Type B pancreatic cell (in vitro differentiated cells): ENCODE results near the gene KIF1A. TPM values are rescaled to one million over a fixed set of nuclear protein-coding genes. Genes with fewer than 3 reads are reported as not detected.
"Not testable (repeated sequence)": the region's sequence is repeated elsewhere in the genome, so short reads cannot be mapped to it uniquely, and the experiment has no call there.

Source experiments
- DNase-seq: peaks from one replicate; pipeline ENCODE4 v3.0.0; 2021; ENCODE audit warnings: mixed read lengths; ENCODE audit not compliant: unreplicated experiment; ENCODE audit errors: extremely low spot score
- H3K27ac Mint-ChIP-seq: 2 replicates; pipeline ENCODE4 v1.8.0; 2021; ENCODE audit warnings: mild to moderate bottlenecking, mixed read lengths
- H3K27me3 Mint-ChIP-seq: 2 replicates; pipeline ENCODE4 v1.8.0; 2021; ENCODE audit warnings: mixed read lengths
- H3K36me3 Mint-ChIP-seq: 2 replicates; pipeline ENCODE4 v1.8.0; 2021; ENCODE audit warnings: mixed read lengths
- H3K4me1 Mint-ChIP-seq: one replicate; pipeline ENCODE4 v1.8.0; 2021; ENCODE audit warnings: mixed read lengths; ENCODE audit not compliant: unreplicated experiment
- H3K4me3 Mint-ChIP-seq: 2 replicates; pipeline ENCODE4 v1.8.0; 2021; ENCODE audit warnings: mild to moderate bottlenecking, mixed read lengths
- H3K9me3 Mint-ChIP-seq: 2 replicates; pipeline ENCODE4 v1.8.0; 2021; ENCODE audit warnings: mixed read lengths
- CTCF ChIP-seq: fragments of 200-600 bp; sonication (generic); conservative IDR thresholded peaks from 2 replicates; pipeline ENCODE4 v1.5.0; 2021; ENCODE audit warnings: antibody characterized with exemption, mild to moderate bottlenecking
- total RNA-seq: library from RNA; stranded (reverse); gene quantifications from 2 replicates; pipeline ENCODE4 v1.2.1, GENCODE V29; 2021; ENCODE audit warnings: low replicate concordance

The KIF1A gene
- total RNA-seq, 1 donor from 2014 or later: 78.4 TPM

GRCh38 chr2:240678909-240679308, 141.1 kb downstream of the KIF1A start:
- not testable (repeated sequence) for H3K27ac Mint-ChIP-seq, H3K36me3 Mint-ChIP-seq, H3K4me1 Mint-ChIP-seq, H3K4me3 Mint-ChIP-seq, H3K9me3 Mint-ChIP-seq, H3K27me3 Mint-ChIP-seq, DNase-seq

GRCh38 chr2:240678043-240678442, 142.0 kb downstream of the KIF1A start:
- H3K4me3 Mint-ChIP-seq, DNase-seq, H3K27ac Mint-ChIP-seq, H3K27me3 Mint-ChIP-seq, H3K4me1 Mint-ChIP-seq, H3K36me3 Mint-ChIP-seq, H3K9me3 Mint-ChIP-seq: not testable (repeated sequence)

- not testable (repeated sequence) for H3K27ac Mint-ChIP-seq, H3K9me3 Mint-ChIP-seq, H3K36me3 Mint-ChIP-seq, H3K4me3 Mint-ChIP-seq, H3K4me1 Mint-ChIP-seq, DNase-seq
- peaks cover 16% of the 10 kb centered on the region for H3K27me3 Mint-ChIP-seq
Measured at GRCh38 chr2:240675345-240675744, 144.7 kb downstream of the KIF1A start.

GRCh38 chr2:240674461-240675184, 145.4 kb downstream of the KIF1A start:
- H3K9me3 Mint-ChIP-seq, H3K27ac Mint-ChIP-seq, DNase-seq, H3K36me3 Mint-ChIP-seq, H3K4me1 Mint-ChIP-seq, H3K4me3 Mint-ChIP-seq: not testable (repeated sequence)
- peaks cover 23% of the 10 kb centered on the region for H3K27me3 Mint-ChIP-seq

- no peak overlapping the region for H3K4me3 Mint-ChIP-seq
- no peak overlapping the region for H3K27ac Mint-ChIP-seq
- TF ChIP-seq CTCF: no peak
- peaks cover 35% of the 10 kb centered on the region for H3K27me3 Mint-ChIP-seq
- H3K9me3 Mint-ChIP-seq: no peaks in the 10 kb centered on the region
- DNase-seq: no peak
- H3K4me1 Mint-ChIP-seq: no peaks in the 10 kb centered on the region
- no peaks in the 10 kb centered on the region for H3K36me3 Mint-ChIP-seq
Measured at GRCh38 chr2:240672701-240673190, 147.3 kb downstream of the KIF1A start.

GRCh38 chr2:240672076-240672700, 147.8 kb downstream of the KIF1A start:
- Mint-ChIP-seq H3K27ac (no peak overlapping the region), H3K4me1 (no peaks in the 10 kb centered on the region), H3K9me3 (no peaks in the 10 kb centered on the region), H3K36me3 (no peaks in the 10 kb centered on the region), H3K4me3 (no peak overlapping the region), H3K27me3 (peaks cover 41% of the 10 kb centered on the region)
- no peak for TF ChIP-seq CTCF
- no peak for DNase-seq

- Mint-ChIP-seq H3K9me3 (no peaks in the 10 kb centered on the region), H3K4me3 (no peak overlapping the region), H3K27ac (no peak overlapping the region), H3K36me3 (no peaks in the 10 kb centered on the region), H3K27me3 (peaks cover 50% of the 10 kb centered on the region), H3K4me1 (no peaks in the 10 kb centered on the region)
- no peak for DNase-seq
- TF ChIP-seq CTCF: no peak
Measured at GRCh38 chr2:240670950-240671349, 149.1 kb downstream of the KIF1A start.
